ENCODE results near the gene CXCL6.

Gene CXCL6

GRCh38 chr4:73843369-73843768 lies 6.9 kb downstream of the CXCL6 start:
- no peaks in the 10 kb centered on the region for H3K27me3 ChIP-seq (ENCODE audit: low read depth, low read length)
- H3K9me3 ChIP-seq (ENCODE audit: control insufficient read depth in 1 of 2, low read length in 2 of 2), result no peaks in the 10 kb centered on the region
- H3K4me1 ChIP-seq (ENCODE audit: control insufficient read depth in 1 of 2, insufficient read depth in 2 of 2, low read length in 2 of 2), result no peaks in the 10 kb centered on the region
- no peak overlapping the region for H3K27ac ChIP-seq (ENCODE audit: low read length)
- H3K4me3 ChIP-seq (ENCODE audit: low read depth in 1 of 2, low read length in 2 of 2), result no peak overlapping the region
- no peaks in the 10 kb centered on the region for H3K36me3 ChIP-seq (ENCODE audit: control insufficient read depth in 1 of 2, insufficient read depth in 2 of 2, low read length in 2 of 2)

- no peaks in the 10 kb centered on the region for H3K27me3 ChIP-seq (ENCODE audit: low read depth, low read length)
- no peak overlapping the region for H3K4me3 ChIP-seq (ENCODE audit: low read depth in 1 of 2, low read length in 2 of 2)
- no peak overlapping the region for H3K27ac ChIP-seq (ENCODE audit: low read length)
- H3K36me3 ChIP-seq (ENCODE audit: control insufficient read depth in 1 of 2, insufficient read depth in 2 of 2, low read length in 2 of 2), result no peaks in the 10 kb centered on the region
- no peaks in the 10 kb centered on the region for H3K4me1 ChIP-seq (ENCODE audit: control insufficient read depth in 1 of 2, insufficient read depth in 2 of 2, low read length in 2 of 2)
- H3K9me3 ChIP-seq (ENCODE audit: control insufficient read depth in 1 of 2, low read length in 2 of 2), result no peaks in the 10 kb centered on the region
These were observed 7.9 kb downstream of the CXCL6 start for GRCh38 chr4:73844345-73844744.

DNA sequence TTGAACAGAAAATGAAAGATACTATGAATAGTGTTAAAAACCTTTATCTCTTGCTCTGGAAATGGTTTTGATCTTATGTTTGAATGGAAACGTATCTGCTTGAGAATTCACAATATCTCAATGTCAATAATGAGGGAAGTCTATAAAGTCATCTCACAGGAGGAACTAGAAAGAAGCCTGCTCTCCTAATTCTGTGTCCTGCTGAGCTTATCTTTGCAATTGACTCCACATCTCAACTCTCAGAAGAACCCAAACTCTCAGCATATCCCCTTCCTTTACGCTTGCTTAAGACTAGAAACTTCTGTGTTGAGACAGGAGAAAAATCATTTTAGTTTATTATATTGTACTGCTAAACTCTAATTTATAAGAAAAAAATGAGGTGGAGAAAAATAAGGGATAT lies 8.3 kb downstream of the CXCL6 start:
- Histone ChIP-seq H3K4me3 (ENCODE audit: low read depth in 1 of 2, low read length in 2 of 2) (no peak overlapping the region), H3K27me3 (ENCODE audit: low read depth, low read length) (no peaks in the 10 kb centered on the region), H3K36me3 (ENCODE audit: control insufficient read depth in 1 of 2, insufficient read depth in 2 of 2, low read length in 2 of 2) (no peaks in the 10 kb centered on the region), H3K4me1 (ENCODE audit: control insufficient read depth in 1 of 2, insufficient read depth in 2 of 2, low read length in 2 of 2) (no peaks in the 10 kb centered on the region), H3K9me3 (ENCODE audit: control insufficient read depth in 1 of 2, low read length in 2 of 2) (no peaks in the 10 kb centered on the region), H3K27ac (ENCODE audit: low read length) (no peak overlapping the region)

- no peaks in the 10 kb centered on the region for H3K9me3 ChIP-seq (ENCODE audit: control insufficient read depth in 1 of 2, low read length in 2 of 2)
- H3K36me3 ChIP-seq (ENCODE audit: control insufficient read depth in 1 of 2, insufficient read depth in 2 of 2, low read length in 2 of 2), result no peaks in the 10 kb centered on the region
- no peaks in the 10 kb centered on the region for H3K27me3 ChIP-seq (ENCODE audit: low read depth, low read length)
- H3K4me1 ChIP-seq (ENCODE audit: control insufficient read depth in 1 of 2, insufficient read depth in 2 of 2, low read length in 2 of 2), result no peaks in the 10 kb centered on the region
- no peak overlapping the region for H3K27ac ChIP-seq (ENCODE audit: low read length)
- H3K4me3 ChIP-seq (ENCODE audit: low read depth in 1 of 2, low read length in 2 of 2), result no peak overlapping the region
These were observed 11.2 kb downstream of the CXCL6 start for GRCh38 chr4:73847526-73848182.

DNA sequence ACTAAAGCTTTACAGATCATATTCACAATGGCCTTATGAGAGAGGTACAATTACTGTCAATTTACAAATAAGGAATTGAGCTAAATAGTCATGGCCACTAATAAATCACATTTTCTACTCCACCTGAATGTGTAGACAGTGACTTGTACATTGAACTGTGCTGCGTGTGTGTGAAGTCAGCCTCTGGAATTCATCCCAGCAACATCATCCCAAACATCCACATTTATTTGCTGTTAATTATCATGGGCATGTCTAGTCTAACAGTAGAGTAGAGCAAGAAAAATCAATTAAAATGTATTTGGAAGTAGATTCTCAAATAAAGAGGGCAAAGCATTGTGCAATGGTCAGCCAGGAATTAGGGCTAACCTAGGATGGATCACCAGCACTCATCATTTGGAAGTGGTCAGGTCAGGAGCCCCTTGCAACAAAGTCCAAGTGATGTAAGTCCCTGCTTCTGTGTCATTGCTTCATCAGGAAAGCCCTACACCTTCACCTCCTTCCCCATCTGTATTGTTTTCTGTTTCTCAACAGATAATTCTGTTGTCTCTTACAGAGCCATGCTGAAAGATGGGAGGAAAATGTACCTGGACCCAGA lies 11.8 kb downstream of the CXCL6 start:
- H3K36me3 ChIP-seq (ENCODE audit: control insufficient read depth in 1 of 2, insufficient read depth in 2 of 2, low read length in 2 of 2), result no peaks in the 10 kb centered on the region
- H3K4me1 ChIP-seq (ENCODE audit: control insufficient read depth in 1 of 2, insufficient read depth in 2 of 2, low read length in 2 of 2), result peaks cover 0 to 5% of the 10 kb centered on the region in 2 donors
- no peak overlapping the region for H3K4me3 ChIP-seq (ENCODE audit: low read depth in 1 of 2, low read length in 2 of 2)
- H3K9me3 ChIP-seq (ENCODE audit: control insufficient read depth in 1 of 2, low read length in 2 of 2), result no peaks in the 10 kb centered on the region
- no peaks in the 10 kb centered on the region for H3K27me3 ChIP-seq (ENCODE audit: low read depth, low read length)
- H3K27ac ChIP-seq (ENCODE audit: low read length), result no peak overlapping the region

DNA sequence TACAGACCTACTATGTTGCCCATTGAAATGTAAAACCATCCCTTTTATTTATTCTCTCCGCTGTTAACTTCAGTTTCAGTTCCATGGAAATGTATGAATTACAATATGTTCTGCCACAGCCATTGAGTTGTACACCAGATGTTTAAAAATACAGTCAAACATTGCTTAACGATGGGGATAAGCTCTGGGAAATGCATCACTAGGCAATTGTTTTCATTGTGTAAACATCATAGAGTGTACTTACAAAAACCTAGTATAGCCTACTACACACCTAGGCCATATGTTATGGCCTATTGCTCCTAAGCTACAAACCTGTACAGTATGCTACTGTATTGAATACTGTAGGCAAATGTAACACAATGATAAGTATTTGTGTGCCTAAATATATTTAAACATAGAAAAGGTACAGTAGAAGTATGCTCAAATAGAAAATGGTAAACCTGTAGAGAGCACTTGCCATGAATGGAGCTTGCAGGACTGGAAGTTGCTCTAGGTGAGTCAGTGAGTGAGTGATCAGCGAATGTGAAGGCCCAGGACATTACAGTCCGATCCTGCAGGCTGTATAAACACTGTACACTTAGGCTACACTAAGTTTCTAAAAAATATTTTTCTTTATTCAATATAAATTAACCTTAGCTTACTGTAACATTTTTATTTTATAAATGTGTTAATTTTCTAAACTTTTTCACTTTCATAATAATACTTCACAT lies 13.9 kb downstream of the CXCL6 start:
- Histone ChIP-seq H3K27me3 (ENCODE audit: low read depth, low read length) (no peaks in the 10 kb centered on the region), H3K4me3 (ENCODE audit: low read depth in 1 of 2, low read length in 2 of 2) (no peak overlapping the region), H3K36me3 (ENCODE audit: control insufficient read depth in 1 of 2, insufficient read depth in 2 of 2, low read length in 2 of 2) (no peaks in the 10 kb centered on the region), H3K27ac (ENCODE audit: low read length) (no peak overlapping the region), H3K4me1 (ENCODE audit: control insufficient read depth in 1 of 2, insufficient read depth in 2 of 2, low read length in 2 of 2) (peaks cover 0 to 5% of the 10 kb centered on the region in 2 donors), H3K9me3 (ENCODE audit: control insufficient read depth in 1 of 2, low read length in 2 of 2) (no peaks in the 10 kb centered on the region)

DNA sequence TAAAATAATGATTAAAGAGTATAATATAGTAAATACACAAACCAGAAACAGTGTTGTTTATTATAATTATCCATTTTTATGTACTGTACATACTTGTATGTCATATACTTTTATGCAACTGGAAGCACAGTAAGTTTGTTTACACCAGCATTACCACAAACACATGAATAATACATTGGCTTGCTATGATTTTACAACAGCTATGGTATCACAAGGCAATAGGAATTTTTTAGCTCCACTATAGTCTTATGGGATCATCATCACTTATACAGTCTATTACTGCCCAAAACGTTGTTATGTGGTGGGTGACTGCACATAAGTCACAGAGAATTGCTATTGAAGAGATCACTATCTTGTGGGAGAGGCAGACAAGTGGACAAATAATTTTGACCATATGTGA lies 14.8 kb downstream of the CXCL6 start:
- no peak overlapping the region for H3K4me3 ChIP-seq (ENCODE audit: low read depth in 1 of 2, low read length in 2 of 2)
- H3K27ac ChIP-seq (ENCODE audit: low read length), result no peak overlapping the region
- no peaks in the 10 kb centered on the region for H3K27me3 ChIP-seq (ENCODE audit: low read depth, low read length)
- no peaks in the 10 kb centered on the region for H3K9me3 ChIP-seq (ENCODE audit: control insufficient read depth in 1 of 2, low read length in 2 of 2)
- no peaks in the 10 kb centered on the region for H3K36me3 ChIP-seq (ENCODE audit: control insufficient read depth in 1 of 2, insufficient read depth in 2 of 2, low read length in 2 of 2)
- peaks cover 0 to 5% of the 10 kb centered on the region in 2 donors for H3K4me1 ChIP-seq (ENCODE audit: control insufficient read depth in 1 of 2, insufficient read depth in 2 of 2, low read length in 2 of 2)

DNA sequence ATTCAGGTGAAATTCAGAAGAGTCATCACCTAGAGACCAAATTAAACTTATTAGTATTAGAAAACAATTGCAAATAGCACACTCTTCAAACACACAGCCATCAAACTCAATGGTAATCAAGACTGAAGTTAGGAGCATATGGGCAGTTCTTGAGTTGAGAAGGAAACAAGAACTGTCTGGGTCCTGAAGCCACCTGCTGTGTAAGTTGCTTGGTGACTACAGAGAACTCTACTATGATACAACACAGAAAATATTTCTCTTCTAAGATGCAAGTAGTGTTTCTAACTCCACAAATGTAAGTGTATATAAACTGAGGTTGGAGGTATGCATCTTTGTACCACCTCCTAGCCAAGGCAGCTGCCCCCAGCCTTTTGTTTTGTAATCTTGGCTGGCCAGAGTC lies 16.3 kb downstream of the CXCL6 start:
- Histone ChIP-seq H3K27ac (ENCODE audit: low read length) (no peak overlapping the region), H3K4me3 (ENCODE audit: low read depth in 1 of 2, low read length in 2 of 2) (no peak overlapping the region), H3K27me3 (ENCODE audit: low read depth, low read length) (no peaks in the 10 kb centered on the region), H3K36me3 (ENCODE audit: control insufficient read depth in 1 of 2, insufficient read depth in 2 of 2, low read length in 2 of 2) (no peaks in the 10 kb centered on the region), H3K4me1 (ENCODE audit: control insufficient read depth in 1 of 2, insufficient read depth in 2 of 2, low read length in 2 of 2) (peaks cover 0 to 5% of the 10 kb centered on the region in 2 donors), H3K9me3 (ENCODE audit: control insufficient read depth in 1 of 2, low read length in 2 of 2) (no peaks in the 10 kb centered on the region)

DNA sequence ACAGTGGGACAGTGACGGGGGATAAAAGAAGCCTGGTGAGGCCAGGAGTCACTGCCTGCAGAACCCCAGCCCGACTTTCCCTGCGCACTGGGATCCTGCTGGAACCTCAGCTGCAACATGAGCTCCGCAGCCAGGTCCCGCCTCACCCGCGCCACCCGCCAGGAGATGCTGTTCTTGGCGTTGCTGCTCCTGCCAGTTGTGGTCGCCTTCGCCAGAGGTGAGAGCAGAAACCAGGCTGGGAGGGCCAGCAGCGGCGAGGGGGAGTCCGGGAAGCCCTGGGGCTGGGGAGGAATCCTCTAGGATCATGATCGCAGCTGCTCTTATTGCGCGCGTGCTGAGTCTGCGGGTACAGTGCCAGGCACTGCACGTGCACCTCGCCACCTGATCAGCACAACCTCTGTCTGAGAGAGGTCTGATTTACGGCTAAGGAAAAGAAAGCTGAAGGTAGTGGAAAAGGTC lies 16.8 kb downstream of the CXCL6 start, which contains the start of gene PF4V1:
Gene PF4V1, plus strand, starts transcription at position 51 of the 459 bp plus-strand sequence. Its CDS starts 67 bp downstream, at position 118.
- Histone ChIP-seq H3K4me1 (ENCODE audit: control insufficient read depth in 1 of 2, insufficient read depth in 2 of 2, low read length in 2 of 2) (peaks cover 0 to 5% of the 10 kb centered on the region in 2 donors), H3K27me3 (ENCODE audit: low read depth, low read length) (no peaks in the 10 kb centered on the region), H3K36me3 (ENCODE audit: control insufficient read depth in 1 of 2, insufficient read depth in 2 of 2, low read length in 2 of 2) (no peaks in the 10 kb centered on the region), H3K27ac (ENCODE audit: low read length) (no peak within 1 kb of the TSS), H3K9me3 (ENCODE audit: control insufficient read depth in 1 of 2, low read length in 2 of 2) (no peaks in the 10 kb centered on the region), H3K4me3 (ENCODE audit: low read depth in 1 of 2, low read length in 2 of 2) (peak within 1 kb of the TSS in 1 of 2 donors; percentile 27)

- Histone ChIP-seq H3K4me3 (ENCODE audit: low read depth in 1 of 2, low read length in 2 of 2) (no peak overlapping the region), H3K27ac (ENCODE audit: low read length) (no peak overlapping the region), H3K4me1 (ENCODE audit: control insufficient read depth in 1 of 2, insufficient read depth in 2 of 2, low read length in 2 of 2) (peaks cover 0 to 5% of the 10 kb centered on the region in 2 donors), H3K27me3 (ENCODE audit: low read depth, low read length) (no peaks in the 10 kb centered on the region), H3K9me3 (ENCODE audit: control insufficient read depth in 1 of 2, low read length in 2 of 2) (no peaks in the 10 kb centered on the region), H3K36me3 (ENCODE audit: control insufficient read depth in 1 of 2, insufficient read depth in 2 of 2, low read length in 2 of 2) (no peaks in the 10 kb centered on the region)
These were observed 17.4 kb downstream of the CXCL6 start for GRCh38 chr4:73853718-73854473.

GRCh38 chr4:73855406-73855805 lies 18.9 kb downstream of the CXCL6 start:
- Histone ChIP-seq H3K27ac (ENCODE audit: low read length) (no peak overlapping the region), H3K4me1 (ENCODE audit: control insufficient read depth in 1 of 2, insufficient read depth in 2 of 2, low read length in 2 of 2) (peaks cover 0 to 5% of the 10 kb centered on the region in 2 donors)

More at GRCh38 chr4:73855406-73855805, 18.9 kb downstream of the CXCL6 start:
- Histone ChIP-seq H3K4me3 (ENCODE audit: low read depth in 1 of 2, low read length in 2 of 2) (no peak overlapping the region), H3K9me3 (ENCODE audit: control insufficient read depth in 1 of 2, low read length in 2 of 2) (no peaks in the 10 kb centered on the region), H3K36me3 (ENCODE audit: control insufficient read depth in 1 of 2, insufficient read depth in 2 of 2, low read length in 2 of 2) (no peaks in the 10 kb centered on the region), H3K27me3 (ENCODE audit: low read depth, low read length) (no peaks in the 10 kb centered on the region)

Data from muscle layer of duodenum (tissue), 2 donors.